Raji (cell line): ENCODE results near the gene OTUB2.

ENCODE experiments used
- POLR2A ChIP-seq: IDR thresholded peaks from 2 replicates; pipeline ENCODE4 v1.6.1; 2011; ENCODE audit warnings: low read depth, low read length, control low read depth; ENCODE audit not compliant: insufficient read depth

OTUB2 gene

GRCh38 chr14:94026173-94026888 is at the start of gene OTUB2:
Gene OTUB2 (plus strand): TSS chr14:94026340. CDS start chr14:94026538, 198 bp downstream.
- TF ChIP-seq POLR2A = no peak

DNA sequence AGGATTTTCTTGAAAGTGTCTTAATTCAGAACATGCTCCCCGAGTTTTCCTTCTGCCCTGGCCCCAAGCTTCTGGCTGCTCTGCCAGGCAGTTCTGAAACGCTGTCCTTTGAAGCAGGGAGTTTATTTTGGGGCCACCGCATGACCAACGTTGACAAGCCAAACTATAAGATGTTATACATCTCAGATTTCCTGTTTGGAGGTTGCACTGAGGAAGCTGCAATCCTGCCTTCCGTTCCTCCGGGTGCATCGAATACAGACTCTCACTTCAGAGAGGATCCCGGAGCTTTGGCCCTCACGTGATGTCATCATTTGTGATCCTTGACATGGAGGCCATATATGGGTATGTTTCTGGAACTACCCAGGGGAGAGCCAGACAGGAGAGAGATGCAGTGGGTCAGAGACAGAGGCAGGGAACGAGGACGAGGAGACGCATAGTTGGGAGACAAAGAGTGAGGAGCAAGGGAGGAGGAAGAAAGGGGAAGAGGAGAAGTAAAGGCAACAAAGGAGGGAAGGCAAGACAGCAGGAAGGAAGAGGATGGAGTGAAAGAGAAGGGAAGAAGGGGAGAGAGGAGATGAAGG is 49.6 kb upstream of the OTUB2 start, which contains the start of gene ASB2:
TSS of gene ASB2 (minus strand) at position 94 of the 581 bp plus-strand sequence. CDS start 12,031 bp downstream, outside the sequence.
- no peak for TF ChIP-seq POLR2A

DNA sequence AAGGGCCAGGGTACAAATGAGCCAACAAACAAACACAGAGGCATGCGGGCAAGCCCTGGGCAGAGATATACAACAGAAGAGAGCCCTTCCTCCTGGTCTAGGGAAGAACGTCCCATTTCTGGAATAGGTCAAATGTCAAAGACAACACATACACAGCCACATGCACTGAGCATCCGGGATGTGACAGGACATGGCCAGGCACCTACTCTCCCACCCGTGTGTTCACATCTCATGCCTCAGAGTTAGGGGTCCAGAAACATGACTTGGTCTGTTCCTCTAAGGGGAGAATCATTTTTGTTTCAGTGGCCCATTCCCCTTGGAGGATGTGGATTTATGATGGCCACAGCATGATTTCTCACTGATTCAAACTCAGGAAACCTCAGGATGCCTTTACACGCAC is 49.0 kb upstream of the OTUB2 start:
- no peak for TF ChIP-seq POLR2A

DNA sequence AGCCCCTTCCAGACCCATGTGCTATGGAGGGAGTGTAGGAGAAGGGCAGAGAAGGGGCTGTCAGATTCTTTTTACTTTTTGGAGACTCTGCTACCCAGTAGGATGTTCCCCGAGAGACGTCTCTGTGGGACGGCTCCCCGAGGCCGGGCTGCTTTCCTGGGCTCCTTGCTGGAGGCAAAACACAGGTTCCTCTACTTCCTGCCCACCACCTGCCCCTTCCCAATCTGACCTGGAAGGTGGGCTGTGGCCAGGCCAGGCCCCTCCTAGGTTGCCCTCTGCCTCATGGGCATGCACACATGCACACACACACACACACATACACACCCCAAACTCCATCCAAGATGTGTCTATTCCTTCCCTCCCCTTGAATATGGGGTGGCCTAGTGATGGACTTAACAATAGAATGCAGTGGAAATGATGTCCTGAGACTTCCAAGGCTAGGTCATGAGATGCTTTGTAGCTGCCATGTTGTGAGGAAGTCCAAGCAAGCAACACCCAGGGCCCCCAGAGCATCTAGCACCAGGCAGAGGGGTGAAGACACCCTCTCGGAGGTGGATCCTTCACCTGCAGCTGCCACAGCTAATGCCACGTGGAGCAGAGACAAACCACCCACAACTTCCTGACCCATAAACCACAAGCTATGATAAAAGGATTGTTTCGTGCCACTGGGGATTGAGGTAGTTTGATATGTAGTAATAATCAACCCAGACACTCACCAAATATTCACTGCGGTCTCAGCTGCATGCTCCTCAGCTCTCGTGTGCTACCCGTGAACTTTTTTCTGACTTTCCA is 48.2 kb upstream of the OTUB2 start:
- no peak for TF ChIP-seq POLR2A

GRCh38 chr14:93978735-93979134 is 47.4 kb upstream of the OTUB2 start:
- TF ChIP-seq POLR2A = no peak

DNA sequence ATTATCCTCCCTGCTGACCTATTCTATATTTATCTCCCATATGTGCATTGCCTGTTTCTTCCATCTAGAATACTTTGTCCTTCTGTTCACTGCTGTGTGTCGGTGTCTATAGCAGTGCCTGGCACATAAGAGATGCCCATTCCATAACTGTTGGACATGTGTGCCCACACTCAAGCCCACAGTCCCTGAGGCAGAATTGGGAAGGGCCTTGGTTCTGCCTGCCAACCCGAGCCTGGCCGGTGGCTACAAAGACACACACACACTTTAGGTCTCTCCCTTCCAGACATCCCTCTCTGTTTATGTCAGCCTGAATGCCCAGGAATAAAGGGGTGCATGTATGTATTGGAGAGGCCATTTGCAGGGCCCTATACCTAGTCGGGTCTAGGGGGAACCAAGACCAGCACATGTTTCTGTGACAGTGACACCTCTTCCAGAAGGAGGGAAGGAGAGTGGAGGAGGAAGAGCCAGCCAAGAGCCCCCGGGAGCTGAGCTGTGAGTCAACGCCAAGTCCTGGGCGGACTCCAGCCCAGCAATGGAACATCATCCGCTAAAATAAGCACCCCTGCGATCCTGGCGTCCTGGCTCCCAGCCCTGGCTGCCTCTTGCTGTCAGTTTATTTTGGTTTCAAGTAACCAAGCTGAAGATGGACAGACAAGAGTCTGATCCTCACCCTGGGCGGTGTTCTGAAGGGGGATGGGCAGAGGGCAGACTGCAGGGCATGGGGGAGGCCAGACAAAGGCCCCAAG is 45.5 kb upstream of the OTUB2 start:
- no peak for TF ChIP-seq POLR2A

GRCh38 chr14:93981316-93982229 is 44.6 kb upstream of the OTUB2 start:
- TF ChIP-seq POLR2A = no peak

- TF ChIP-seq POLR2A = no peak
Observed at GRCh38 chr14:93982230-93983007, 43.7 kb upstream of the OTUB2 start.

DNA sequence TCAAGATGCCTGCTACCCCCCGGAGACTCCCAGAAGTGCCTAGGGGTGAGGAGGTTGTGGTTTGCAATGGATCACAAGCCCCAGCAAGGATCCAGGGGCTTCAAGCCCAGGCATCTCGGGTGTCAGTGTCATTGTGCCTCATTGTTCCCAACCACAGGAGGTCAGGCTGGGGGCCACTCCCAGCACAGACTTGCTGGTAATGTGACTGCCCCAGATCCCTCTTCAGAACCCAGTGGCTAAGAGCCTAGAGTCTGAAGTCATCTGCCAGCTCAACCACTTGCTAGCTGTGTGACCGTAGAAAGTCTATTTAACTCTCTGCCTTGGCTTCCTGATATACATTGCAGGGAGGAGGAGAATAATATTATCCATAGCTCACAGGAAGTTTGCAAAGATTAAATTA is 42.1 kb upstream of the OTUB2 start:
- TF ChIP-seq POLR2A = no peak

GRCh38 chr14:93984987-93985410 is 41.1 kb upstream of the OTUB2 start:
- no peak for TF ChIP-seq POLR2A

- no peak for TF ChIP-seq POLR2A
Observed at GRCh38 chr14:93986955-93987354, 39.2 kb upstream of the OTUB2 start.

- no peak for TF ChIP-seq POLR2A
Observed at GRCh38 chr14:93987376-93987775, 38.8 kb upstream of the OTUB2 start.

DNA sequence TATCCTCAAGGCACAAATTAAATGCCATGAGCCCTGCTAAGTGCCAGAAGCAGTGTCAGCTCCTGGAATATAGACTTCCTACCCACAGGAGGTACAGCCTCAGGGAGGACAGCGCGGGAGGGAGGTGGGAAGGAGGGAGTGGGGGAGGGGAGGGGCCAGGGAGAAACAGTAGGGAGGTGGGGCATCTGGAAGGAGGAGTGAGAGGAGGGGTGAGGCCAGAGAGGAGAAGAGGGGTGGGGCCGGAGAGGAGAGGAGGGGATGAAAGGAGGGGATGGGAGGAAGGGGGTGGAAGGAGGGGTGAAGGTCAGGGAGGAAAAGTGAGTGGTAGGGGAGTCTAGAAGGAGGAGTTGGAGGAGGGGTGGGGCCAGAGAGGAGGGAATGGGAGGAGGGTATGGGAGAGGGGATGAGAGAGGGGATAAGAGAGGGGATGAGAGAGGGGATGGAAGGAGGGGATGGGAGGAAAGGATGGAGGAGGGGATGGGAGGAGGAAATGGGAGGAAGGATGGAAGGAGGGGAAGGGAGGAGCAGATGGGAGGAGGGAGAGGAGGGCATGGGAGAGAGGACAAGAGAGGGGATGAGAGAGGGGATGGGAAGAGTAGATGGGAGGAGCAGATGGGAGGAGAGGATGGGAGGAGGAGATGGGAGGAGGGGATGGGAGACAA is 38.2 kb upstream of the OTUB2 start:
- TF ChIP-seq POLR2A = no peak
